Tongue (tissue), 2 donors: ENCODE data around the gene LRCOL1. TPM values are rescaled to one million over a fixed set of nuclear protein-coding genes. Genes with fewer than 3 reads are reported as not detected.
A peak's percentile ranks its signal among the peaks of the same experiment; 100 is the strongest.

ENCODE experiments used
- DNase-seq: peaks from one replicate; pipeline ENCODE4 v3.0.0-alpha.2; 2015
- total RNA-seq: library from RNA; depleted of rRNA; stranded (reverse); fragments of >200 nt; gene quantifications from one replicate; pipeline ENCODE4 v1.2.3, GENCODE V29; 2014

The LRCOL1 gene
- total RNA-seq, 1 donor from 2014 or later, result not detected

DNA sequence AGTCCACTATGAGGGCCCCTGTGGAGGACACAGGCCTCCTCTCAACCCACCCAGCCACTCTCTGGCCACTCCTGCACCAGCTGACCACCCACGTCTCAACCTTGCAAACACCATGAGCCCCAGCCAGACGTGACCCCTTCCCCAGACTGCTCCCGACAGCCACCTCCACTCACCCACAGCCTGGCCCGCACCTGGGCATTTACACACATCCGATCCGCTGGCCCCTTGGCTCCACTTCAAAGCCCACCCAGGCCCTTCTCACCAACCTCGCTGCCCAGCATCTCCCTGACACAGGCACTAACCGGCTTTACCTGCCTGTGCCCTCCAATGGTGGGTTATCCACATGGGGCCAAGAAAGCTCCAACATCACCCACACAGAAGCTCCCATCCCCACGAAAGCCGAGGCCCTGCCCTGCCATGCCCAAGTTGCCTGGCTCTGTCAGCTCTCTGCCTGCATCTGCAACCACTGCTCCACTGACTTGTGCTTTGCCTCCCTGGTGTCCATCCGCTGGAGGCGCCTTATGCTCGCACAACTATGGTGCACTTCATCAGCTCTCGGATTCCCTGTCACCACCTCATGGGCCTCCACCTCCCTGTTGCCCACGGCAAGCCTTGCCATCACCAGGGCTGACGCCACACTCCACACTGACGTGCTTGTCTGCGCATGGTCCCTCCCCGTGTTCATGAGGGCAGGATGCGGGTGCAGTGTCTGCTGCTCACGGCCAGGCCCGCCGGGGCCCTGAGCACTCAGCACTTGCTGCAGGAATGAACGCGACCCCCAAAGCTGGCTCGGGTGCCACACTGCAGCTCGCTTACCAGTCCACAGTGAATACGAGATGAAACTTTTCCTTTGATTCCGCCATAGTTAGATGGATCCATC lies 24.9 kb upstream of the LRCOL1 start:
- no peak for DNase-seq

GRCh38 chr12:132634411-132634990 lies 24.1 kb upstream of the LRCOL1 start:
- no peak for DNase-seq

DNA sequence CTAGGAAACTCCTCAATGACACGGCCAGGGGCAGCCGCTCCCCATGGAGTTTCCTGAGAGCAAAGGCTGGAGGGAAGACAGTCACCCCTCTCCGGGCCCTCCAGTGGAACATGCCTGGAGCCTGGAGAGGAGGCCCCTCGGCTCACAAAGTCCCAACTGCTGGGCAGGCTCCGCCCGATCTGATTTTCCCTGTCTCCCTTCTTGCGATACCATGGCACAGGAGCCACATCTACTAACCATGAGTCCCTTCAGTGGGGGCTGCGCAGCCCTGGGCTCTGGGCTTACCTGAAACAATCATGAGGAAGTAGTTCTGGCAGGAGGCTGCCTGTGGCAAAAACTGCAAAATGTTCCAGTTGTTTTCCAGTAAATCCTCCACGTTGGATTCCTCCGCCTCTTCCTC lies 23.5 kb upstream of the LRCOL1 start:
- DNase-seq, result no peak

- no peak for DNase-seq
These were observed 23.0 kb upstream of the LRCOL1 start for GRCh38 chr12:132633398-132633797.

DNA sequence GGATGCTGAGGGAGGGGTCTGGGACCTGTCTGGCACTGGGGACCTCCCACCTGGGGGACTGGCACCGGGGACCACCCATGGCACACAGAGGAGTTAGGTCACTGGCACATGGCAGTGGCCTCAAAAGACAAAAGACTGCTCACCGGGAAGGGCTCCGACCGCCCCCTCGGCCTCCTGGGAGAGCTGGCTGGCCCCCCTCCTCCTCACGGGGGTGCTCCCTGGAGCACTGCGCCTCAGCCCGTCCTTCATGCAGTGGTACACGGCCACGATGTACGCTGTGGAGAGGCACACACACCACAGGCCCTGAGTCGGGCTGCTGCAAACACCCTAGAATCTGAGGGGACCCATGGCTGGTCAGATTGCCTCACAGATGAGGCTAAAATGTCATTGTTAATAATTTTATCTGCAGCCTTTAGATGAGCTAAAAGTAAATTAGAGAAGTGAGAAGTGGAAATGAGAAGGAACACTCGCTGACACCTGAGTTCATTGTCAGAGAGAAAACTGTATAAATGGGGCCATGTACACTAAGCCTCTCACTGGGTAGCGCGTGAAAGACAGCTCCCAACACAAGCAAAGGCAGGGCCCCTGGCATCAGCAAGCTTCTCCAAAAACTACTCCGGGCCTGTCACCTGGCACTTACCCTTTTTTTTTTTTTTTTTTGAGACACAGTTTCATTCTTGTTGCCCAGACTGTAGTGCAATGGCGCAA lies 22.3 kb upstream of the LRCOL1 start:
- DNase-seq, result no peak

GRCh38 chr12:132631666-132632065 lies 21.3 kb upstream of the LRCOL1 start:
- DNase-seq, result no peak

DNA sequence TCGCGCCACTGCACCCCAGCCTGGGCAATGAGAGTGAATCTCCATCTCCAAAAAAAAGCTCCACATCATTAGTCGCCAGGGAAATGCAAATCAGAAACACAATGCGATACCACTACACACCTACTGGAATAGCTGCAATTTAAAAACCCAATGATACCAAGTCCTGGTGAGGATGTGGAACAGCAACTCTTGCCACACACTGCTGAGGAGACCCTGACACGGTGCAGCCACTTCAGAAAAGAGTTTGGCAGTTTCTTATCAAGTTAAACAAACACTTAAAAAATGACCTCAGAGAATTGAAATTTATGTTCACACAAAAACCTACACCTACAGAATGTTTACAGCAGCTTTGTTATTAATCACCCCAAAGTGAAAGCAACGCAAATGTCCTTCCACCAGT lies 20.3 kb upstream of the LRCOL1 start:
- no peak for DNase-seq

GRCh38 chr12:132629330-132629729 lies 18.9 kb upstream of the LRCOL1 start:
- no peak for DNase-seq

DNA sequence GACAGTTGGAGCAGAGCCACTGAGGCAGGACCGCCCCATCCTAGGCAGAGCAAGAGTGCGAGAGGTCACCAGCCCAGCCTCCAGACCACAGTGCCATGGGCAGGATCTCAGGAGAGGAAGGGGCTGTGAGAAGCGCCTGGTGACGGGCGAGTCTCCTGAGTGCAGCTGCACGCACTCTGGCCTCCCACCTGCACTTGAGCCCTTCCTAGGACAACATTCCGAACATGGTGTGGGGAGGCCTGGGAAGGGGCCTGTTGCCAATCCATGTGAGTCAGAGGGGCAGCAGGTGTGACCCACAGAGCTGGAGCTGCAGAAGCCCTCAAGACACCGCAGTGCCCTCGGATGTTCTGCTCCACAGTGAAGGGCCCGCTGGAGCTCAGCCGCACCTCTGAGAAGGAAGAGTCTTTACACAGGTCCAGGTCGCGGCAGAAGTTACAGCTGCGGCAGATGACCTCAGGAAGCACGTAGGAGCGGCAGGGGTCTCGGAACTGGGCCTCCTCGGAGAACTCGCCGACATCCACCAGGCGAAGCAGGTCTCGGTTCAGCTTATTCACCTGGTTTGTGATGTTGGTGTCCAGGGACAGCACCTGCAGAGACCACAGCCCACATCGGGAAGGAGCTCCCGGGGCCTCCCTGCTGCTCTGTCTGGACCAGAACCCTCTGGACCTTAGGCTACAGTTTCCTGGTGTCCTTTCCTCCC lies 15.5 kb upstream of the LRCOL1 start:
- DNase-seq, result no peak

DNA sequence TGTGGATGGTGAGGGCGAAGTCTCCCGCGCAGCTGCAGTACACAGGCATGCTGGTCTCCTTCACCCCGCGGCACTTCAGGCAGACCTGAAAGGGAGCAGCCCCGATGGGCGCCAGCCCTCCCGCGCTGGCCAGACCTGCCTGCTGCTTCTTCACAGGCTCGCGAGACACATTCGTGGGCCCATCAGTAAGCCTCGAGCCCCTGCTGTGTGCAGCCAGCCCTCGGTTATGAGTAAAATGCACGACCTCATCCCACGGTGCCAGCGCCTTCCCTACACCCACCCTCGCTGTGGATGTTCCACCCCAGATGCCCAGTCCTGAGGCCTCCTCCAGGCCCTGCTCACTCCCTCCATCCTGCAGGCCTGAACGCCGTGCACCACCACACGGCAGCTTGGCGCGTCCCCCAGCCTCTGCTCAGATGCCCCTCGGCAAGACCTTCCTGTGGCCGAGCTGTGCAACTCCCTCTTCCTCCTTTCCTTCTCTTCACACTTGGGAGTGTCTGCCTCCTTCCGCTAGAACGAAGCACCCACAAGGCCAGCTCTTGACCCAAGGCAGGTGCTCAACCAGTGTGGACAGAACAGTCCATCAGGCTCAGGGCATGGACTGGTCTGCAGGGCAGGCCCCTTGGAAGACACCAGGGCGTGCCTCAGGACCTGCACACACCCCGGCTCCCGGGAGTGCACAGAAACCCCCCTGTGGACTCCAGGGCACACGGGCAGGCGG lies 14.7 kb upstream of the LRCOL1 start:
- DNase-seq, result no peak

GRCh38 chr12:132624186-132624855 lies 13.9 kb upstream of the LRCOL1 start:
- no peak for DNase-seq

DNA sequence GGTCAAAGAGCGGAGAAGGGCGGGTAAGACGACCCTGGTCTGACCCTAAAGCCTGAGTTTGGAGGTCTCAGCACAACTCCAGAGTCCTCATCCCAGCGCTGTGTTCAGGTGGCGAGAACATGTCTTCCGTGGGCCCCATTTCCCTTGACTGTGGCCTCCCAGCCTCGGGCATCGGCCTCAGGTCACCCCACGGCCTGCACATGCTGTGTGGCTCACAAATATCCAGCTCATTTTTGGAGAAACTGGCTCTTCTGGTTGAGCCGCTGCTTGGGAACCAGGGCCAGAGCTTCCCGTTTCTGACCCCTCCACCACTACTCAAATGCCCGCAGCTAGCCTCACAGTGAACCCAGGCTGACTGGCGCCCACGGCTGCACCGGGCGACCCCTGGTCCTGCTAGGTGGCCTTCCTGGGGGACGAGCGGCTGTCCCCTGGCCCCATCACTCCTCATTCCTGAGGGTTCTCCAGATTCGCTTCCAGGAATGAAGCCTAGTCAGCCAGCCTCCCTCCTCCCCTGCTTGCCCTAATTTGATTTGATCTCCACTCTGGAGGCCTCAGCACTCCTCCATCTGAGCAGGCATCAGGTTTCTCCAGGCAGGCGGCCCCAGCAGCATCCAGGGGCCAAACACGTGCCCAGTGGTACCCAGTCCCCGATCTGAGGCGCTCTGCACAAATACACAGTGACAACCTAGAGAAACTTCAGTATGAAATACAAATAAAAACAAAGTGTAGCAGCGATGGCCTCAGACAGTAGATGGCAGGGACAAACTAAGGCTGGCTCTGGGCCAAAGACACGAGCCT lies 12.9 kb upstream of the LRCOL1 start:
- no peak for DNase-seq

DNA sequence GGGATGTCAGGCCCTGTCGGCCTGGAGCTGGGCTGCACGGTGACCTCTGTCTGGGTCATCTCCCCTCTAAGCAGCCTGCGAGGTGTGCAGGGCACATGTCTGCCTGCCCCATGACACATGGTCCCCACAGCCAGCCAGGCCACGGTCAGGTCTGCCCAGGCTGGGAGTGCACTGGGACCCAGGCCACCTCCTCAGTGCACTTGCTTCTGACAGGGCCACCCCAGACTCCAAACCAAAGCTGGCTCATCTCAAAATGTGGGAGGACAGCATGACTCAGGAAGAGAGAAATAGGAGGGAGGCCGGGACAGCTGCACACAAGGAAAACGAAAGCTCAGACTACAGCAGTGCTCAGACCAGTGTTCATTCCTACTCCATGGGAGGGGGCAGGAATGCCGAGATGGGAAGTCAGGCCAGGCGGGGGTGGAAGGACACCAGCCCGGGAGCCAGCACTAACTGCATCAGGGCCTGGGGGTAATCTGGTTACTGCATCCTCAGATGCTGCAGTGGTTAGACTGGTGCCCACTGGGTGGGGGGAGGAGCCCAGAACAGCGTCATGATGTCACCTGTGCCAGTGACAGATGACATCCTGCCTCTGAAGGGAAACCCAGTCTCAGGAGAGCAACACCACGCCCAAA lies 12.2 kb upstream of the LRCOL1 start:
- peak; percentile 82 for DNase-seq

- no peak for DNase-seq
These were observed 11.5 kb upstream of the LRCOL1 start for GRCh38 chr12:132621657-132622435.

DNA sequence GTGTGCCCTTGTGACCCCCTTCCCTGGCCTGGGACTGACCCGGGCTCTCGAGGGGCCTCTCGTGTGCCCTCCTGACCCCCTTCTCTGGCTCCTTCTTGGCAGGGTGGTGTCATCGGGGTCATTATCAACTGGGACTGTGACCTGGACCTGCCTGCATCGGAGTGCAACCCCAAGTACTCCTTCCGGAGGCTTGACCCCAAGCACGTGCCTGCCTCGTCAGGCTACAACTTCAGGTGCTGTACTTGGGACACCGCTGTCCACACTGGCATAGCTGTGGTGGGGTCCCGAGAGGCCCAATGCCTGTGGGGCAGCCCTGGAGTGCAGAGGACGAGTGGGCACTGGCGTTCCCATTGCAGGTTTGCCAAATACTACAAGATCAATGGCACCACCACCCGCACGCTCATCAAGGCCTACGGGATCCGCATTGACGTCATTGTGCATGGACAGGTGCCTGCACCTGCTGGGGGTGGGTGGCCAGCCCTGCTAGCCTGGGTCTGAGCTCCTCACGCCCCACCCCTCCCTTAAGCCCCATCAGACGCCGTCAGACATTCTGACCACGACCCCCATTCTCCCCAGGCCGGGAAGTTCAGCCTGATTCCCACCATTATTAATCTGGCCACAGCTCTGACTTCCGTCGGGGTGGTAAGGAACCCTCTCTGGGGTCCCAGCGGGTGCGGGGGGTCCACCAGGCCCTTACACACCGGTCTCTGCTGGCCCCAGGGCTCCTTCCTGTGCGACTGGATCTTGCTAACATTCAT lies 10.7 kb upstream of the LRCOL1 start:
- DNase-seq, result no peak

- DNase-seq, result no peak
These were observed 9.9 kb upstream of the LRCOL1 start for GRCh38 chr12:132620113-132620898.

DNA sequence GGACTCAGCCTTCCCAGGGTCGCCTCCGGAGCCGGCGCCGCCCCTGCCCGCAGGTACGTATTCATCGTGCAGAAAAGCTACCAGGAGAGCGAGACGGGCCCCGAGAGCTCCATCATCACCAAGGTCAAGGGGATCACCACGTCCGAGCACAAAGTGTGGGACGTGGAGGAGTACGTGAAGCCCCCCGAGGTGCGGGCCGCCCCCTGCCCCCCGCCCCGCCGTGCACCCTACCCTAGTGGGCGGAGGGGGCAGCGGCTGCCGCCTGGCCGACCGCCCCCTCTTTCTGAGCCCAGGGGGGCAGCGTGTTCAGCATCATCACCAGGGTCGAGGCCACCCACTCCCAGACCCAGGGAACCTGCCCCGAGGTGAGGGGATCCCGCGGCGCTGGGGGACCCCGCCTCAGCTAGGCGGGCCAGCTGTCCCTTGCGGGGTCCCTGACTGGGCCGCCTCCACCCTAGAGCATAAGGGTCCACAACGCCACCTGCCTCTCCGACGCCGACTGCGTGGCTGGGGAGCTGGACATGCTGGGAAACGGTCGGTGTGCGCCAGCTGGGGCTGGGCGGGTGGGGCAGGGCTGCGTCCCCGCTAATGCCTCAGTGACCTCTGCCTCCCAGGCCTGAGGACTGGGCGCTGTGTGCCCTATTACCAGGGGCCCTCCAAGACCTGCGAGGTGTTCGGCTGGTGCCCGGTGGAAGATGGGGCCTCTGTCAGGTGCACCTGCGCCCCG lies 9.2 kb upstream of the LRCOL1 start:
- DNase-seq, result no peak
